Prostate gland (tissue), 2 donors: ENCODE measurements around the gene ARMC9.

Experiments used
- POLR2A ChIP-seq: fragments of 450-650 bp; IDR thresholded peaks from one replicate; pipeline ENCODE4 v1.6.1; 2016; ENCODE audit warnings: antibody characterized with exemption, mild to moderate bottlenecking
- TF ChIP-seq, protein P1 (sequence below), 4 experiments: fragments of 200-600 bp in 2 of 4; fragments of 450-650 bp in 2 of 4; sonication (generic) in 2 of 4; IDR thresholded peaks; 1 replicate in 3 of 4; 2 replicates in 1 of 4; pipeline ENCODE4 v1.5.1; 2016 to 2019; ENCODE audit warnings: antibody characterized with exemption in 4 of 4, mild to moderate bottlenecking in 2 of 4, moderate library complexity in 2 of 4

- TF ChIP-seq, protein P1, sequence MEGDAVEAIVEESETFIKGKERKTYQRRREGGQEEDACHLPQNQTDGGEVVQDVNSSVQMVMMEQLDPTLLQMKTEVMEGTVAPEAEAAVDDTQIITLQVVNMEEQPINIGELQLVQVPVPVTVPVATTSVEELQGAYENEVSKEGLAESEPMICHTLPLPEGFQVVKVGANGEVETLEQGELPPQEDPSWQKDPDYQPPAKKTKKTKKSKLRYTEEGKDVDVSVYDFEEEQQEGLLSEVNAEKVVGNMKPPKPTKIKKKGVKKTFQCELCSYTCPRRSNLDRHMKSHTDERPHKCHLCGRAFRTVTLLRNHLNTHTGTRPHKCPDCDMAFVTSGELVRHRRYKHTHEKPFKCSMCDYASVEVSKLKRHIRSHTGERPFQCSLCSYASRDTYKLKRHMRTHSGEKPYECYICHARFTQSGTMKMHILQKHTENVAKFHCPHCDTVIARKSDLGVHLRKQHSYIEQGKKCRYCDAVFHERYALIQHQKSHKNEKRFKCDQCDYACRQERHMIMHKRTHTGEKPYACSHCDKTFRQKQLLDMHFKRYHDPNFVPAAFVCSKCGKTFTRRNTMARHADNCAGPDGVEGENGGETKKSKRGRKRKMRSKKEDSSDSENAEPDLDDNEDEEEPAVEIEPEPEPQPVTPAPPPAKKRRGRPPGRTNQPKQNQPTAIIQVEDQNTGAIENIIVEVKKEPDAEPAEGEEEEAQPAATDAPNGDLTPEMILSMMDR (IDR thresholded peaks at IDR 0.05): no peak
- TF ChIP-seq POLR2A: no peak
These were observed 24.2 kb upstream of the ARMC9 start for GRCh38 chr2:231174211-231174651.
